Effector memory CD8-positive, alpha-beta T cell (primary cell): ENCODE measurements around the gene OR4D11.

Experiments
- ATAC-seq: fragments of 150-1000 bp; cut with Tn5 transposase; replicated peaks from 2 replicates; pipeline ENCODE4 v1.10.0; 2021; ENCODE audit warnings: mild to moderate bottlenecking, moderate library complexity
- DNase-seq, 3 experiments: peaks; one replicate each; pipeline ENCODE4 v3.0.0; 2021
- H3K27ac Mint-ChIP-seq, 2 donors: one replicate each; pipeline ENCODE4 v1.8.0; 2022; ENCODE audit warnings: mild to moderate bottlenecking in 2 of 2, mixed read lengths in 2 of 2, moderate library complexity in 2 of 2
- H3K27me3 Mint-ChIP-seq, 2 donors: one replicate each; pipeline ENCODE4 v1.8.0; 2022; ENCODE audit warnings: mixed read lengths in 2 of 2
- H3K36me3 Mint-ChIP-seq: one replicate; pipeline ENCODE4 v1.8.0; 2022; ENCODE audit warnings: mild to moderate bottlenecking, moderate library complexity, mixed read lengths; ENCODE audit not compliant: insufficient read depth
- H3K4me1 Mint-ChIP-seq, 2 donors: one replicate each; pipeline ENCODE4 v1.8.0; 2022; ENCODE audit warnings: low read depth in 2 of 2, mixed read lengths in 2 of 2
- H3K4me3 Mint-ChIP-seq, 2 donors: one replicate each; pipeline ENCODE4 v1.8.0; 2022; ENCODE audit warnings: mild to moderate bottlenecking in 2 of 2, mixed read lengths in 2 of 2, moderate library complexity in 2 of 2
- H3K9me3 Mint-ChIP-seq, 2 donors: one replicate each; pipeline ENCODE4 v1.8.0; 2022; ENCODE audit warnings: mixed read lengths in 2 of 2

OR4D11 gene

GRCh38 chr11:59552844-59553243, 49.5 kb downstream of the OR4D11 start:
- Mint-ChIP-seq H3K27ac (no peak overlapping the region), H3K9me3 (no peaks in the 10 kb centered on the region), H3K4me1 (peaks cover 32% of the 10 kb centered on the region in 2 donors), H3K36me3 (peaks cover 61% of the 10 kb centered on the region), H3K4me3 (peak overlapping the region in 1 of 2 donors; percentile 3), H3K27me3 (no peaks in the 10 kb centered on the region)
- ATAC-seq (no peak), DNase-seq (no peak)

GRCh38 chr11:59553323-59553722, 49.9 kb downstream of the OR4D11 start:
- Mint-ChIP-seq H3K4me1 (peaks cover 32 to 35% of the 10 kb centered on the region in 2 donors), H3K4me3 (peak overlapping the region in 1 of 2 donors; percentile 23), H3K27me3 (no peaks in the 10 kb centered on the region), H3K36me3 (peaks cover 64% of the 10 kb centered on the region), H3K27ac (peak overlapping the region in 1 of 2 donors; percentile 62), H3K9me3 (no peaks in the 10 kb centered on the region)
- ATAC-seq (no peak), DNase-seq (no peak)
